ENCODE data around the gene RNF38. TPM values are rescaled to one million over a fixed set of nuclear protein-coding genes. Genes with fewer than 3 reads are reported as not detected.
"Not testable (repeated sequence)": the region's sequence is repeated elsewhere in the genome, so short reads cannot be mapped to it uniquely, and the experiment has no call there.

The RNF38 gene
- total RNA-seq, 1 experiment from 2014 or later: 14.5 TPM

- DNase-seq (ENCODE audit: low spot score): no peak
Measured at GRCh38 chr9:36336131-36336907, 63.8 kb downstream of the RNF38 start.

GRCh38 chr9:36332006-36332405 is 68.1 kb downstream of the RNF38 start:
- no peak for DNase-seq (ENCODE audit: low spot score)

- peak; percentile 75 for DNase-seq (ENCODE audit: low spot score)
Measured at GRCh38 chr9:36328798-36329411, 71.2 kb downstream of the RNF38 start.

GRCh38 chr9:36325081-36325828 is 74.8 kb downstream of the RNF38 start:
- DNase-seq (ENCODE audit: low spot score): no peak

GRCh38 chr9:36323926-36324325 is 76.1 kb downstream of the RNF38 start:
- no peak for DNase-seq (ENCODE audit: low spot score)

GRCh38 chr9:36322462-36322861 is 77.6 kb downstream of the RNF38 start:
- no peak for DNase-seq (ENCODE audit: low spot score)

- not testable (repeated sequence) for DNase-seq (ENCODE audit: low spot score)
Measured at GRCh38 chr9:36321903-36322302, 78.2 kb downstream of the RNF38 start.

GRCh38 chr9:36320466-36320865 is 79.6 kb downstream of the RNF38 start:
- no peak for DNase-seq (ENCODE audit: low spot score)

- no peak for DNase-seq (ENCODE audit: low spot score)
Measured at GRCh38 chr9:36319806-36320205, 80.3 kb downstream of the RNF38 start.

GRCh38 chr9:36319183-36319582 is 80.9 kb downstream of the RNF38 start:
- DNase-seq (ENCODE audit: low spot score): no peak

GRCh38 chr9:36318212-36318802 is 81.8 kb downstream of the RNF38 start:
- no peak for DNase-seq (ENCODE audit: low spot score)

- peak; percentile 52 for DNase-seq (ENCODE audit: low spot score)
Measured at GRCh38 chr9:36317766-36318165, 82.3 kb downstream of the RNF38 start.

GRCh38 chr9:36316611-36317317 is 83.3 kb downstream of the RNF38 start:
- DNase-seq (ENCODE audit: low spot score): no peak

GRCh38 chr9:36316049-36316448 is 84.0 kb downstream of the RNF38 start:
- no peak for DNase-seq (ENCODE audit: low spot score)

- DNase-seq (ENCODE audit: low spot score): no peak
Measured at GRCh38 chr9:36315283-36315682, 84.8 kb downstream of the RNF38 start.

- no peak for DNase-seq (ENCODE audit: low spot score)
Measured at GRCh38 chr9:36314740-36315139, 85.3 kb downstream of the RNF38 start.

- peak; percentile 45 for DNase-seq (ENCODE audit: low spot score)
Measured at GRCh38 chr9:36306471-36307306, 93.4 kb downstream of the RNF38 start.

- DNase-seq (ENCODE audit: low spot score): not testable (repeated sequence)
Measured at GRCh38 chr9:36304366-36304765, 95.7 kb downstream of the RNF38 start.

- no peak for DNase-seq (ENCODE audit: low spot score)
Measured at GRCh38 chr9:36301227-36301626, 98.8 kb downstream of the RNF38 start.

- peak; percentile 87 for DNase-seq (ENCODE audit: low spot score)
Measured at GRCh38 chr9:36298566-36298965, 101.5 kb downstream of the RNF38 start.

- DNase-seq (ENCODE audit: low spot score): no peak
Measured at GRCh38 chr9:36297798-36298197, 102.3 kb downstream of the RNF38 start.

All from H4 (cell line).